Umbilical cord (tissue), 2 donors: ENCODE results near the gene CRYBB1. TPM values are rescaled to one million over a fixed set of nuclear protein-coding genes. Genes with fewer than 3 reads are reported as not detected.

Experiments
- DNase-seq: peaks from one replicate; pipeline ENCODE4 v3.0.0-alpha.2; 2015; ENCODE audit warnings: low spot score
- total RNA-seq: library from RNA; depleted of rRNA; stranded (reverse); fragments of >200 nt; gene quantifications from one replicate; pipeline ENCODE4 v1.2.3, GENCODE V29; 2014; ENCODE audit warnings: low replicate concordance; ENCODE audit not compliant: insufficient read depth

Gene CRYBB1
- total RNA-seq, 1 donor from 2014 or later: 0.72 TPM

DNA sequence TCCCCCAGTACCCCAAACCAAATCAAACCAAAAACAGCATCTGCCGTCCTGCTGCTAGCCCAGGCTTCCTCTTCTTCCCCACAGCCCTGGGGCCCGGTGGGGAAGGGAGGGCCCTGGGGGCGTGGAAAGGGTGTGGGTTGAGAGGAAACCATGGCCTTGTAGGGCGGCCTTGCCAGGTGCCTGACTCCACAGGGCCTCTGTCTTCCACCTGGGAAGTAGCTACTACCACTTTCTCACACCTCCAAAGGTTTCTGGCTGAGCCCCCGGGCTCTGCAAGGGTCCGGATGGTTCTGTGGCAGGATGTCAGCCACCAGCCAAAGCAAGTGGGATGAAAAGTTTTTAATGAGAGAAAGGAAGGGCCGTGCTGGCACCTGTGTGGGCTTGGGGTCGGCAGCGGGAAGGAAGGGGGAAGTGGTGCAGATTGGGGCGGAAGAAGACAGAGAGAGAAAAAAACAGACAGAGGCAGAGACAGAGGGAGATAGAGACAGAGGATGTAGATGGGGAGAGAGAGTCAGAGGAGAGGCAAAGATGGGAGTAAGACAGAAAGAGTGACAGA lies 38.4 kb downstream of the CRYBB1 start:
- DNase-seq: no peak

DNA sequence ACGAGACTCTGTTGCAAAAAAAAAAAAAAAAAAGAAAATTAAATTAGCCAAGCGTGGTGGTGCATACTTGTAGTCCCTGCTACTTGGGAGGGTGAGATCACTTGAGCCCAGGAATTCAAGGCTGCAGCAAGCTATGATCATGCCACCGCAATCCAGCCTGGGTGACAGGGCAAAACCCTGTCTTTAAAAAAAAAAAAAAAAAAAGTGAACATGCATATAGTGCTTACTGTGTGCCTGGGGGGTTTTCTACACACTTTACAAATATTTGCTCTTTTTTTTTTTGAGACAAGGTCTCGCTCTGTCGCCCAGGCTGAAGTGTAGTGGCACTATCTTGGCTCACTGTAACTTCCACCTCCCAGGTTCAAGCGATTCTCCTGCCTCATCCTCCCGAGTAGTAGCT lies 40.7 kb downstream of the CRYBB1 start:
- DNase-seq: no peak

DNA sequence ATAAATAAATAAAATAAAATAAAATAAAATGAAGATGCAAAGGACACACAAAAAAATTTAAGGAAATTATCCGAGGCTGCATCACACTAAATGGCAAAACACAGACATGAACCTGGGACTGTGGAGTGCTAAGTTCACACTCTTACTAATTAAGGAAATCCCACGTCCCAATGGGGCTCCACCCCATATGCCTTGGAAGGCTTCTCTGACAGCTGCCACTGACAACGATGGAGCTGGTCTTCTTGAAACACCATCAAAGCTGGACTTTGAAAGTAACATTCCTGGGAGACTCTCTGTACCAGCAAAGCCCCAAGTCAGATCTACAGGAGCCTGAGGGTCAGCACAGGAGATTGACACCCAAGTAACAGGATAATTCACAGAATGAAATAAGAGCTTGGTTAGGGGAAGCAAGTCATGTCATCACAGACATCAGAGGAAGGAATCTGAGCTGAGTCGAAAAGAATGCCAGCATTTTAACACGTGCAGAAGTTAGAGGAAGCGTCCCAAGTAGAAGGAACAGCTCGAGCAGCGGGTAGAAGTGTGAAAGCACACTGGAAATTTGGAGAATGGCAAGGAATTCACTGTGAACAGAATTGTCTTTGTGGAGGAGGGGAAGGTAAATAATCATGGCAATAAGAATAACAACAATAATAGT lies 41.7 kb downstream of the CRYBB1 start:
- DNase-seq: peak; percentile 24

DNA sequence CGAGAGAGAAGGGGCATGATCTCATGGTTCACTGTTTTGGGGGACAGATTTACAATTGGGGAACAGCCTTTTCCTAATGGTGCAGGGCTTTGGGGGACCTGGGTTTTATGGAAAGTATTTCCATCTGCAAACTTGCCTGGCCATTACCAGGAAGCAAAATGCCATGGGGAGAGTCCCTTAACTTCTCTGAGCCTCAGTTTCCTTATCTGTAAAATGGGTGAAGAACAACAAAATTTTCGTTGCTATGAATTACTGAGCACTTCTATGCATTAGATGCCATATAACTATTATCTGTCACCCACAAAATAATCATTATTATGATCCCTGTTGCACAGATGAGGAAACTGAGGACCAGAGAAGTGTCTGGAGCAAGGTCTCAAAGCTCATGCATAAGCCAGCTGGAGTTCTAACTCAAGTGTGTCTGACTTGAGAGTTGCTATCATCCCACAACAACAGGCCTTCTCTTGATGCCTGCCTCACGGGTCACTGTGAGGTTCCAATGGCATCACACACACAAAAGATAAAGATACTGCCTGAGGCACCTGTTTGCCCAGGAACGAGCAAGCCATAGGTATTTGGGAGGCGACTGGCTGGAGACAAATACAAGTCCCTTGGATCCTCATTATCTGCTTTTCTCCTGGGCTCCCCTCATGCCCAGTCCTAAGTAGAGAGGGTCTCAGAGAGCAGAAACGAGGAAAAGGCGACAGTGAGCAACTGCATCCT lies 43.7 kb downstream of the CRYBB1 start:
- no peak for DNase-seq

DNA sequence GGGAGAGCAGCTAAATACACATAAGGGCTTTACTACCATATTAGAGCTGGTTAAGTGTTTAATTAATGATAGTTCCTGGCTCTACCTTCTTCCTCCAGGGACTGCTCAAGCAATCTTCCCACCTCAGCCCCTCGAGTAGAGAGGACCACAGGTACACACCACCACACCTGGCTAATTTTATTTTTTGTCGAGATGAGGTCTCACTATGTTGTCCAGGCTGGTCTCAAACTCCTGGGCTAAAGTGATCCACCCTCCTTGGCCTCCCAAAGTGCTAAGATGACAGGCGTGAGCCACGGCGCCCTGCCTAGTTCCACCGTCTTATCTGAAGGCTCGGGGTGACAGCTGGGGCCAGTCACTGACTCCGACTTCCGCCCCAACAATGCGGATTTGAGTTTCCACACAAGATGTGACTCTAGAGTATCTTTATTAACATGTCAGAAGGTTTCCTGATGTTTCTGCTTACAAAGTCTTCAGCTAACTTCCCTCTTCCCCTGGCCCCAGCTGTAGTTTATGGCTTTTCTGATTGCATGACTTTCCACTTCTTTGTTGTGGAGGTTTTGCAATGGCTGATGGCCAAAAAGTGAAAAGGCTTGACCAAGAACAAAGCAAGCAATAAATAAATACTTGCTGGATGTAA lies 44.7 kb downstream of the CRYBB1 start:
- peak; percentile 75 for DNase-seq

DNA sequence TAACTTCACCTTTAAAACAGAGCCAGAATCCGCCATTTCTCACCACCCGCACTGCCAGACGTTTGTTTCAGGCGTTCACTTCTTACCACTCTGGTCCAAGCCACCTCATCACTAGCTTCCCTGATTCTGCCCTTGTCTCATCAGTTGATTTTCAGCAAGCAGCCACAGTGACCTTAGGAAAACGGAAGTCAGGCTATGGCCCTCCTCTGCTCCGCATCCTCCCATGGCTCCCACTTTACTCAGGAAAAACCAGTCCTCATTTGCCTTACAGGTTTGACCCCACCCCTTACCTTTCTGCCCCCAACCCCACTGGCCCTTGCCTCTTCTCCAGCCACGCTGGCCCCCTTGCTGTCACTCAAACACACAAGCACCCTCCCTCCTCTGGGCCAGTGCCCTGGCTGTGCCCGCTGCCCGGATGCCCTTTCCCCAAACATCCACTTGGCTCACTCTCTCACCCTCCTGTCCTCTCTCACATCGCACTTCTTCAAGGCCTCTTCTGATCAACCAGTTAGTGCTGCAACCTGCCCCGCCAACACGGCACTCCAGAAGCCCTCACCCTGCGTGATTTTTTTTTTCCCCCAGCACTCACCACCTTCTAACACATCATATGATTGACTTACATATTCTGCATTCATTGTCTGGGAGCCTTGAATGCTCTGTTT lies 46.8 kb downstream of the CRYBB1 start:
- no peak for DNase-seq

DNA sequence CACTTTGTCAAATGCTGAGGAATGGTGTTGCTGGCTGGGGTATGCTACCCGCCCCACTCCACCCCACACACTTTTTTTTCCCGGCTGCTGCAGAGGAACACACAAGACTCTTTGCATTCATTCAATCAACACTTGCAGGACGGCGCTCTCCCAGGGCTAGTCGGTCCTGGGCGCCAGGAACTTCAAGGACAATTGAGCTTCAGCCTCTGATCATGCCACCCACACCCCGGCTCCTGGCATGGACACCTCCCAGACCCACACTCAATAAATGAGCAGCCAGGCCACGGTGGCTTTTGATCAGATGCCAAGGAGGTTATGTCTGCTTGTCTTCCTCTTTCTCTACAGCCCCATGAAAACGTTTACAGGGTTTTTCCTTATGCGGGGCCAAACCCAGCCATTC lies 47.7 kb downstream of the CRYBB1 start:
- DNase-seq: no peak

DNA sequence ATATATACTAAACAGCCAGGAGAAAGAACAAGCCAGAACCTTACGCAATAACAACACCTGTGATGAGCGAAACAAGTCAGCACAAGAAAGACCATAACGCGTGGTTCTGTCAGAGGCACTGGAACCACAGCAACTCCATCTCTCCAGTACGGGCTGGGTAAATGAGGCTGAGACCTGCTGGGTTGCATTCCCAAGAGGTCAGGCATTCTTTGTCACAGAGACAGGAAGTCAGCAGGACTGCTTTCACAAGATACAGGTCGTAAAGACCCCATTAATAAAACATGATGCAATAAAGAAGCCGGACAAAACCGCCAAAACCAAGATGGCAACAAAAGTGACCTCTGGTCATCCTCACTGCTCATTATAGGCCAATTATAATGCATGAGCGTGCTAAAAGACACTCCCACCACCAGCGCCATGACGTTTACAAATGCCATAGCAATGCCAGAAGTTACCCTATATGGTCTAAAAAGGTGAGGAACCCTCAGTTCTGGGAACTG lies 49.6 kb downstream of the CRYBB1 start:
- DNase-seq: peak; percentile 69

DNA sequence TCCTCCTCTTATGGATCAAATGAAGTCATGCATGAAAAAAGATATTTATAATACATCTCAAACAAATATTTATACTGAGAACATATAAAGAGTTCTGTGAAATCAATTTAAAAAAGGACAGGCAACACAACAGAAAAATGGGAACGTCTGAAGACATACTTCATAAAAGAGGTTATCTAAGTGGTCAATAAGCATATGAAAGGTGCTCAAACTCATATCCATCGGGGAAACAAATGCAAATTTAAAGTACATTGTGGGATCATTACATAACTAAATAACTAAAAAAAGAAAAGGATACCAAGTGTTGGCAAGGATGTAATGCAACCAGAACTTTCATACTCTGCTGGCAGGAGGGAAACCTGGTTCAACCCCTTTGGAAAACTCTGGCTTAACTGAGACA lies 50.2 kb downstream of the CRYBB1 start:
- DNase-seq: no peak

DNA sequence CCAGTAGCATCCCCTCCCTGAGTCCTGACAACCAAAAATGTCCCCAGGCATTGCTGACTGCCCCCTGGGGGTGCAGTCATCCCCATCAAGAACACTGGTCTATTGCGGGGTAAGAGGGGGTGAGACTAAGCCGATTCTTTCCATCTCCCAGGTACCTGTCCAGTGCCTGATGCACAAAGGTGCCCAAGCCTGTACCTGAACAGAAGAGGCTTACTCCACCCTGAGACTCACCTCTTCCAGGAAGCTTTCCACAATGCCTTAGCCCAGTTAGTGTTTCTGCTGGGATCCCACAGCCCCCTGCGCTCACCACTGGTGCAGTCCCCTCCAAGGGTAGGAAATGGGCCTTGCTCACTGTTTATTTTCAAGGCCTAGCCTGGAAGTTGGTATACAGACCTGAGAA lies 50.8 kb downstream of the CRYBB1 start:
- no peak for DNase-seq

DNA sequence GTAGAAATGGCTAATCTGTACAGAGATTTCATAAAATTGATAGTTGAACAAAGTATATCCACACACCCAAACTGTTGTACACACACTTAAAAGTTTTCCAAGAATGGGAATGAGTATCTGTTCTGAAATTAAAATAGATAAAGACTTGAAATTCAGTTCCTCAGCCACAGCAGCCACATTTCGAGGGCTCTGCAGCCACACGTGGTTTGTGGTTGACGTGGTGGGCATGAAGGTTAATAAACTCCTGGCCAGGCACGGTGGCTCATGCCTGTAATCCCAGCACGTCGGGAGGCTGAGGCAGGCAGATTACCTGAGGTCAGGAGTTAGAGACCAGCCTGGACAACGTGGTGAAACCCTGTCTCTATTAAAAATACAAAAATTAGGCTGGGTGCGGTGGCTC lies 51.9 kb downstream of the CRYBB1 start:
- no peak for DNase-seq

DNA sequence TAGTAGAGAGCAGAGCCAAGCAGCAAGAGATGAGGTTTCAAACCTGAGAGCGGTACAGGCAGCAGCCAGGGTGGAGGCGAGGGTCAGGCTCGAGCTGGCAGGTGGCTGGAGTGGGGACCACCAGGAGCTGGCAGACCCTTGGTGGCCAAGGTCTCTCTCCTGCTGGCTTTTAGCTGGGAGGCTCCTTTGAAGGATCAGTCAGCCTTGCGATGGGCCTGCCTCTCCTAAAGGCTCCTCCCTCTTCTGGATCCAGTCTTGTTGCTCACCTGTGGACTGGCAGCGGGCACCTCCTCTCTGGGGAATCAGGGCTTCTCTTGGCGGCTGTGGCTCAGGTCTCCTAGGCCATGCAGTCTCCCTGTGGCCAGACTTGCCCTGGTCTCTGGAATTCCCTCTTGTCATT lies 52.6 kb downstream of the CRYBB1 start:
- DNase-seq: no peak

DNA sequence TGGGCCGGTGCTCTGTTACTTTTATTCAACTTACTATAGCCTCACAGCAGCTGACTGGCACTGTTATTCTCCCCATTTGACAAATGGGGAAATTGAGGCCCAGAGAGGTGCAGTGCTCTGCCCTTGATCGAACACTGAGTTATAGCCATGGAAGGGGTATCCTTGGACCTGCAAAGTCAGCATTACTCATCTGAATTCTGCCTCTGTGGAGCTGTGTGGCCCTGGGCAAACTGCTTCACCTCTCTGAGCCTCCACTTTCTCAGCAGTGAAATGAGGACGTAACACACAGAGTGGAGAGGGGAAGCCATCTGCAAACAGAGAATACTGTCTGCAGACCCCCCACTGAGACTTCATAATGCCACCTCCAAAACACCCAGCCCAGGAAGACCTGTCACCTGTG lies 53.2 kb downstream of the CRYBB1 start:
- no peak for DNase-seq

DNA sequence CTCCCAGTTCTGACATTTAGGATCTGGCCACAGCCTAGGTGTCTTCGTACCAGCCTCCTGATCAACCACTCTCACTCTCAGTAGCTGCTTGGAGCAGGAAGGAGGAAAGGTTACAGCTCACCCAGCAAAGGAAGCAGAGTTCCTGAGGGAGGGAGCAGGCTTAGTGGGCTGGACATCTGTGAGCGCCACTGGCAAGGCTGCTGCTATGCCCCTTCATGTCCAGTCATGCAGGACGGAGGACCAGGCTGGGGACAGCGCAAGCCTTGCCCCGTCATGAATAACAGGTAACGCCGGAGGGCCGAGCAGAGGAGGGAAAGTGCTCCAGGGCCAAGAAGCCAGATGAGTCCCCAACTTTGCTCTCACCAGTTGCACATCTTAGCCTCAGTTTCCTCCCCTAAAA lies 53.6 kb downstream of the CRYBB1 start:
- DNase-seq: no peak

DNA sequence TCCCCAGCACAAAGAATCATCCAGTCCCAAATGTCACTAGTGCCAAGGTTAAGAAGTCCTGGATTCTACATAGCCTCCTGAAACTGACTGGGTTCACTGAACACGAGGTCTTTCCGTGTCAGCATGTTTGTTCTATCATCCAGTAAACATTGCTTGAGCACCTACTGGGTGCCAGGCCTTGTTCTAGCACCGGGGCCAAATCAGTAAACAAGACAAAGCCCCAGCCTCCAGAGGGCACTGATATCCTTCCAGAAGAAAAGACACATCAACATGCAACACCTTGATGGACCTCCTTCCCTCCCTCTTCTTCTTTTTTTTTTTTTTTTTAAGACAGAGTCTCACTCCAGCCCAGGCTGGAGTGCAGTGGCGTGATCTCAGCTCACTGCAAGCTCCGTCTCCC lies 54.8 kb downstream of the CRYBB1 start:
- no peak for DNase-seq

DNA sequence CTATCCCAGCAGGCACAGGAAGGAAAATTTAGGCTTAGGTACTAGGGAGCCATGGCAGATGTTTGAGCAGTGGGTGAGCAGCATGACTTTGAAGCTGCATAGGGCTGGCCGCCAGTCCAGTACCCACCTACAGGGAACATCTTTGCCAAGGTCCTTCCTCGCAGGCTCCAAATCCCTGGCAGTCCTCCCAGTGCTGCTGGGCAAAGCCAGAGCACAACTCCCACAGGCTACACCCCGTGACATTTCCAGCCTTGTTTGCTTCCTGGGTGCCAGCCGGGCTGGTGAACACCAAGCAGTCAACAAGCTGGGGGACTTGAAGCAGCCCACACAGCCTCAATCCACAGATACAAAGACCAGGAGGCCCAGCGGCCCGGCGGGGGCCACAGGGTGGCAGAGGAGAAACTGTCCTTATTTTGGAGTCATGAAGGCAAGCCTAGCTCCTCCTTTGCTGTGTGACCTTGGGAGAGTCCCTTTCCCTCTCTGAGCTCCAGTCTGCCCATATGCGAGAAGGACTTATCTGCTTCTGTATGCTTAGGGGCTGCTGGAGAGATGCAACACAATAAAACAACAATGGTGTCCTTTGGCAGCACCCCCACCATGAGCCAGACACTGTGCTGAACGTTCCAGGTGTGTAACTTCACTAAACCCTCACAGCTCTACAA lies 55.9 kb downstream of the CRYBB1 start:
- DNase-seq: no peak

DNA sequence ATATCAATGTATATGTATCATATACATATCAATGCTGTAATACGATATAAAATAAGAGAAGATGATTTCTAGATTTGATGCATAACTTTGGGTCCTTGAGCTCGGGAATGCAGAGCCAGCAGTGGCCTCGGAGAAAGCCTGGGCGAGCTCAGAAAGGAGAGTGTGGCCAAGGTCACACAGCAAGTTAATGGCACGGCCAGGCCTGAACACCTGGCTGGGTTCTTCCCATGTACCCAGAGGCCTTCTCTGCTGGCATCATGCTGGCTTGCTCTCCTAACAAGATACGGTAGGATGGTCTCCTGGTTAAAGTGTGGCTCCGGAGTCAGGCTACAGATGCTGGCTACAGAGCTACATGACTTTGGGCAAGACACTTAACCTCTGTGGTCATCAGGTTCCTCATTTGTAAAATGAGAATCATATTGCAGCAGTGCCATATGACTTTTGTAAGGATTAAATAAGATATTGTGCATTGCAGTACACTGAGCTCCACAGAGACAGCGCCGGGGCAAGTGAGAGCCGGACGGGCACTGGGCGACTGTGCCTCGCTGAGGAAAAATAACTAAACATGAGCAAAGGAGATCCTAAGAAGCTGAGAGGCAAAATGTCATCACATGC lies 57.8 kb downstream of the CRYBB1 start:
- DNase-seq: no peak

DNA sequence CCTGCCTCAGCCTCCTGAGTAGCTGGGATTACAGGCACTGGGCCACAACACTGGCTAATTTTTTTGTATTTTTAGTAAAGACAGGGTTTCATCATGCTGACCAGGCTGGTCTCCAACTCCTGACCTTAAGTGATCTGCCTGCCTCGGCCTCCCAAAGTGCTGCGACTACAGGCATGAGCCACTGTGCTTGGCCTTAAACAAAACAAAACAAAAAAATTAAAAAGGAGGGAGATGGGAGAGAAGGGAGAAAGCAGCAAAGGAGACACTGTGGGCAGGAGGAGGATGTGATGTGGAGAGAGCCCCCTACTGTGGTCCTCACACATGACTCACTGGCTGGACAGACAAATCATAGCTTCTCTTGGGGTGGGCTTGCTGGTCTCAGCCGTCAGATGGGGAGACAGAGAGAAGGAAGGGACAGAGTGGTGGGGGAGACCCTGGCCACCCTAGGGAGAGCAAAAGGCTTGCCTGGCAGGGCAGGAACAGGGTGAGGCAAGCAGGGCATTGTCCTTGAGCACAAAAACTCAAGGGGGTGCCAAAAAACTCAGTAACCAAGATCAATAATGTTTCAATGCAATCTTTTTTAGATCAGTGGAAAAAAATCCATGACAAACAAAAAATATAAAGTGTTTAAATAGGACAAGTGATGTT lies 59.5 kb downstream of the CRYBB1 start:
- DNase-seq: no peak

DNA sequence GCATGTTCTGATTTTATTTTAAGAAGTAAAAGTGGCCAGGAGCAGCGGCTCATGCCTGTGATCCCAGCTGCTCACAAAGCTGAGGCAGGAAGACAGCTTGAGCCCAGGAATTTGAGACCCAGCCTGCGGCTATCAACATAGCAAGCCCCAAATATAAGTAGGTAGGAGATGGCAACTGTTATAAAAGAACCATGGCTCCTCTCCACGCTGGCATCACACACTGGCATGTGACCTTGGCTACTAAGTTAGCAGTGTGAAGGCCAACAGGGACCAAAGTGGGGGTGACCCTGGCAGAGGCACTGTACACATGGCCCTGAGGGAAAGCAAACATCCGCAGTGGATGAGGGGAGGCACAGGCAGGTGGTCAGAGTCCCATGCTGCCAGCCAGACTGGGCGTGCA lies 60.9 kb downstream of the CRYBB1 start:
- DNase-seq: no peak

DNA sequence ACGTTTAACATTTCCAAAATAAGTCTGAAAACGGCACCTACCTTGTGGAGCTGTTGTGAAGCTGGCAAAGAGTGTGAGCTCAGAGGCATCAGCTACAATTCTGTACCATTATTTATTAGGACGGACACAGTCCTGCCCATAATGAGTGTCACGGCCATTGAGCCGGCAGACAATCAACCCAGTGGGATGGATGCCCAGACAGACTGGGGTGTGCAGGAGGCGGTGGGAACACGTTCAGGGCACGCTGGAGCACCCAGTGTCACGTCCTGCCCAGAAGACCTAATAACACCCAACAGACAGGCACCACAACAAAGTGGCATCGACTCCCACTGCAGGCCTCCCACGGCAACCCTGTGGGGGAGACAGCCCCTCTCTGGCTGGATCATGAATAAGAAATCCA lies 62.3 kb downstream of the CRYBB1 start:
- DNase-seq: no peak

DNA sequence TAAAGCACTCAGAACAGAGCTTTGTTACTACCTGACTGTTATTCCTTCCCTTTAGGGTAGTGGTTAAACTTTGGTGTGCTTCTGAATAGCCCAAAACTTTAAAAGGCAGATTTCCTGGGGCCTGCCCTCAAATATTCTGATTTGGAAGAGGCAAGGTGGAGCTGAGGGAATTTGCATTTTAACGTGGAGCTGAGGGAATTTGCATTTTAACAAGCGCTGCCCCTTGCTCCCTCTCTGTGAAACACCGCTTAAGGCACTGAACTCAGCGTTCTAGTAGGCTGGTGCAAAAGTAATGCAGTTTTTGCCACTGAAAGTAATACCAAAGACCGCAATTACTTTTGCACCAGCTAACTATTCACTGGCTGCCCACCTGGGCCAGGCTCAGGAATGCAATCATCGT lies 62.9 kb downstream of the CRYBB1 start:
- DNase-seq: no peak
